SU-DHL-6 (cell line): ENCODE data around the gene PRXL2B.

Experiments used
- H2AFZ ChIP-seq: fragments of 200-600 bp; sonication (generic); 2 replicates; pipeline ENCODE4 v1.6.1; 2014; ENCODE audit warnings: low read depth, mild to moderate bottlenecking, moderate library complexity, mixed read lengths, antibody characterized with exemption, low read length; ENCODE audit not compliant: severe bottlenecking
- H3F3A ChIP-seq: fragments of 200-600 bp; shearing (Covaris generic); 2 replicates; pipeline ENCODE4 v1.6.0; 2016; ENCODE audit warnings: antibody characterized with exemption, mild to moderate bottlenecking; ENCODE audit not compliant: insufficient read depth
- H3K27ac ChIP-seq: fragments of 200-600 bp; sonication (generic); 2 replicates; pipeline ENCODE4 v1.5.1; 2016; ENCODE audit warnings: low read depth, mild to moderate bottlenecking, low read length, moderate library complexity, mixed read lengths
- H3K27me3 ChIP-seq: fragments of 200-600 bp; sonication (generic), shearing (Covaris generic); 2 replicates; pipeline ENCODE4 v1.6.0; 2014; ENCODE audit warnings: mild to moderate bottlenecking, low read length
- H3K36me3 ChIP-seq: fragments of 200-600 bp; sonication (generic); 2 replicates; pipeline ENCODE4 v1.6.1; 2014; ENCODE audit warnings: mild to moderate bottlenecking, low read length, mixed read lengths
- H3K4me2 ChIP-seq: fragments of 300-600, 200-600 bp; shearing (Covaris generic), sonication (generic); 2 replicates; pipeline ENCODE4 v1.6.0; 2014; ENCODE audit warnings: low read length, low read depth, mild to moderate bottlenecking; ENCODE audit not compliant: poor library complexity, severe bottlenecking
- H3K4me3 ChIP-seq: fragments of 200-600 bp; sonication (generic); 2 replicates; pipeline ENCODE4 v1.5.1; 2014; ENCODE audit warnings: antibody characterized with exemption, low read length, mild to moderate bottlenecking, mixed read lengths; ENCODE audit not compliant: insufficient read depth, poor library complexity, severe bottlenecking
- H3K79me2 ChIP-seq: fragments of 200-600 bp; sonication (generic); 2 replicates; pipeline ENCODE4 v1.6.1; 2014; ENCODE audit warnings: mild to moderate bottlenecking, low read length, moderate library complexity; ENCODE audit not compliant: insufficient read depth
- H3K9ac ChIP-seq: fragments of 200-600 bp; sonication (generic); 2 replicates; pipeline ENCODE4 v1.7.0; 2014; ENCODE audit warnings: mild to moderate bottlenecking, low read length
- H3K9me2 ChIP-seq: fragments of 200-600 bp; sonication (generic); replicated peaks from 2 replicates; pipeline ENCODE4 v1.6.1; 2014; ENCODE audit warnings: low read length; ENCODE audit not compliant: insufficient read depth
- H3K9me3 ChIP-seq: fragments of 200-600 bp; sonication (generic); 2 replicates; pipeline ENCODE4 v1.6.1; 2014; ENCODE audit warnings: low read length, mixed read lengths; ENCODE audit not compliant: insufficient read depth
- H4K20me1 ChIP-seq: fragments of 200-600 bp; sonication (generic); 2 replicates; pipeline ENCODE4 v1.6.1; 2014; ENCODE audit warnings: low read depth, mild to moderate bottlenecking, antibody characterized with exemption, low read length, moderate library complexity, mixed read lengths
- EZH2phosphoT487 ChIP-seq: fragments of 200-600 bp; sonication (generic), shearing (Covaris generic); conservative IDR thresholded peaks from 2 replicates; pipeline ENCODE4 v1.6.1; 2018; ENCODE audit warnings: mild to moderate bottlenecking, antibody characterized with exemption, low read length, moderate library complexity, mixed read lengths
- TF ChIP-seq, protein P1 (sequence below): fragments of 200-600 bp; sonication (generic); IDR thresholded peaks from one replicate; pipeline ENCODE4 v1.5.1; 2017; ENCODE audit warnings: antibody characterized with exemption, mild to moderate bottlenecking, low read length, moderate library complexity; ENCODE audit not compliant: insufficient read depth, poor library complexity, severe bottlenecking

PRXL2B gene

DNA sequence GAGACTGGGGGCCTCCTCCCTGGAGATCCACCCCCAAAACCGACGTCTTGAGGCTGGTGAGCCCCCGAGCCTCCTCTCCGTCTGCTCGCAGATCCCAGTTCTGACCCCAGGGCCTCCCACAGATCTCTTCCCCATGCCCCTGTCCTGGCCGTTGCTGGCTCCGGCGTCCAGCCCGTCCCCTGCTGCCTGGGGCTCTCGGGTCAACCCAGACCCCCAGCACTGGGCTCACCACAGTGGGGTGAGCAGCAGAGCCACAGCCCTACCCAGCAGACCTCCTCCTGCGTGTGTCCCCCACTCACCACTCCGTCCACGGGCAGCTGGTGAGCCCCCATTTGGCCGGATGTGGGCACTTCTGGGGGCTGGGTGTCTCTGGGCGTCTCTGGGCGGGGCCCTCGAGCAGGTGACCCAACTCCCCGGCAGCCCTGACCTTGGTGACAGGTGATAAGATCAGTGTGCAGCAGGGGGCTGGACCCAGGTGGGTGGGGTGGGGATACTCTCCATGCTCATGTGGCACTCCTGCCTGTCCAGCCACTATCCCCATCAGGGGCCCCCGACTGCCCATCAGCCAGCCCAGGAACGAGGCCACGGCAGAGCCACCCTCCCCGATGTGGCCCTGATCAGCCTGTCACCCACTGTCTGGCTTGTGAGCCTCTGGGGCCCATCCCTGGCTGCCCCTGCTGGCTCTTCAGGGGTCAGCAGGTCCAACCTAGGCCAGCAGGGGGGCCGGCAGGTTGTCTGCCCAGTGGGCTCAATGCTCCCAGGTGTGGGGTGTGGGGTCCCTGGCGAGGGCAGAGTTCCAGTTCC, 29.7 kb upstream of the PRXL2B start:
- H3K9ac ChIP-seq: peak overlapping the region; percentile 32; the same call in 1 of the 2 replicates
- H3K27ac ChIP-seq: no peak overlapping the region
- no peak overlapping the region for H3K4me3 ChIP-seq

DNA sequence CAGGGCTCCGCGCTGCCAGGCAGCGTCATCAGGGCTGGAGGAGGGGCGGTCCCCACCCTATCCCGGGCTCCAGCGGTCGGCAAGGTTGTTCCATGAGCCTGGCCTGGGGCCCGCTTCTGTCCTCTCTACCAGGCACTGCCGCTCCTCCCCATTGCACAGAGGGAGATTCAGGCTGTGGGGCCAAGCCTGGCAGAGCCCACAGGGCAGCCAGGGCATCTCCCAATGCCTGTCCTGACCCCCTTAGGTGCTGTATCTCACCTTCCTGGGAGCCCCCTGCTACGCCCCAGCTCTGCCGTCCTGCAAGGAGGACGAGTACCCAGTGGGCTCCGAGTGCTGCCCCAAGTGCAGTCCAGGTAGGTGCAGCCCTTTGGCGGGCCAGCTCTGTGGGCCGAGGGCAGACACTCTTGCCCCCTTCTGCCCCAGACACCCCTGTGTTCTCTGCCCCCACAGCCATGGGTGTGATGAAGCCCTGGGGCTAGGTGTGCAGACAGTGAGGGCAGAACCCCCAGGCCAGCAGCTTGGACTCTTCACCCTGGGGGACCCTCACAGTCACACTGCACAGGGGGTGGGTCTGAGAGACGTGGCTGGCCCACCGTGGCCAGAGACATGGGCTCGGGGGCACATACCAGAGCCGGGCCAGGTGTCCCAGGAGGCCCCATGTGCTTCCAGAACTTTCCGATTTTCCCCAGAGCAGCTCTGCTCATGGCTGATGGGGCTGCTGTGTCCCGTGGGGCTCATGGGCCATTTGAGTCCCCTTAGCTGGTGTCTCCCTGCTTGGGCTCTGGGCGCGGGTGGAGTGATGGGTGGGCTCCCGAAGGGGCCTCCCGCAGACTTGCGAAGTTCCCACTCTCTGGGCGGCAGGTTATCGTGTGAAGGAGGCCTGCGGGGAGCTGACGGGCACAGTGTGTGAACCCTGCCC, 28.8 kb upstream of the PRXL2B start:
- H3K9me2 ChIP-seq: no peaks in the 10 kb centered on the region
- H3K9me3 ChIP-seq: no peaks in the 10 kb centered on the region
- H3K79me2 ChIP-seq: no peaks in the 10 kb centered on the region
- no peak overlapping the region for H3K4me3 ChIP-seq
- no peaks in the 10 kb centered on the region for H3K27me3 ChIP-seq
- no peak overlapping the region for H3K4me2 ChIP-seq
- no peak for TF ChIP-seq EZH2phosphoT487
- TF ChIP-seq, protein P1, sequence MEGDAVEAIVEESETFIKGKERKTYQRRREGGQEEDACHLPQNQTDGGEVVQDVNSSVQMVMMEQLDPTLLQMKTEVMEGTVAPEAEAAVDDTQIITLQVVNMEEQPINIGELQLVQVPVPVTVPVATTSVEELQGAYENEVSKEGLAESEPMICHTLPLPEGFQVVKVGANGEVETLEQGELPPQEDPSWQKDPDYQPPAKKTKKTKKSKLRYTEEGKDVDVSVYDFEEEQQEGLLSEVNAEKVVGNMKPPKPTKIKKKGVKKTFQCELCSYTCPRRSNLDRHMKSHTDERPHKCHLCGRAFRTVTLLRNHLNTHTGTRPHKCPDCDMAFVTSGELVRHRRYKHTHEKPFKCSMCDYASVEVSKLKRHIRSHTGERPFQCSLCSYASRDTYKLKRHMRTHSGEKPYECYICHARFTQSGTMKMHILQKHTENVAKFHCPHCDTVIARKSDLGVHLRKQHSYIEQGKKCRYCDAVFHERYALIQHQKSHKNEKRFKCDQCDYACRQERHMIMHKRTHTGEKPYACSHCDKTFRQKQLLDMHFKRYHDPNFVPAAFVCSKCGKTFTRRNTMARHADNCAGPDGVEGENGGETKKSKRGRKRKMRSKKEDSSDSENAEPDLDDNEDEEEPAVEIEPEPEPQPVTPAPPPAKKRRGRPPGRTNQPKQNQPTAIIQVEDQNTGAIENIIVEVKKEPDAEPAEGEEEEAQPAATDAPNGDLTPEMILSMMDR: no peak
- H2AFZ ChIP-seq: no peak overlapping the region
- H3F3A ChIP-seq: no peaks in the 10 kb centered on the region
- H3K36me3 ChIP-seq: no peaks in the 10 kb centered on the region
- no peak overlapping the region for H3K27ac ChIP-seq
- H3K9ac ChIP-seq: no peak overlapping the region
- no peaks in the 10 kb centered on the region for H4K20me1 ChIP-seq

More for the DNA sequence above, 29.7 kb upstream of the PRXL2B start:
- no peaks in the 10 kb centered on the region for H3K36me3 ChIP-seq
- no peaks in the 10 kb centered on the region for H4K20me1 ChIP-seq
- H2AFZ ChIP-seq: no peak overlapping the region
- no peaks in the 10 kb centered on the region for H3K79me2 ChIP-seq
- no peaks in the 10 kb centered on the region for H3K9me2 ChIP-seq
- TF ChIP-seq EZH2phosphoT487: no peak
- TF ChIP-seq, protein P1: no peak
- no peaks in the 10 kb centered on the region for H3F3A ChIP-seq
- H3K27me3 ChIP-seq: no peaks in the 10 kb centered on the region
- no peaks in the 10 kb centered on the region for H3K9me3 ChIP-seq
- H3K4me2 ChIP-seq: peak overlapping the region; percentile 52

DNA sequence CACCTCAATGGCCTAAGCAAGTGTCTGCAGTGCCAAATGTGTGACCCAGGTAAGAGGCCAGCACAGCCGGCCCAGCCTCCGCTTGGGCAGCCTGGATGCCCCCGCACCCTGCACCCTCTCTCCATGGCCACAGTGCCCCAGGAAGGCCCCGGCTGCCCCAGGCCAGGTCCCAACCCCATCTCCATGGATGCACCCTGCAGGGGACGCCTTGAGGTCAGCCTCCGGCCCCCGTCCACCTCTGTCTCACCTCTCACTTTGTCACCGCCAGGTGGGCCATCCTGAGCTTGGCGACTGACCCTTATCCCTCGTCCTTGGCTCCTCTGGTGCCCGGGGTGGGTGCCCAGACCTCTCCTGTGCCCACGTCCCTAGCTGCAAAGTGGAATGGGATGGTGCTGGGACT, 28.2 kb upstream of the PRXL2B start:
- no peaks in the 10 kb centered on the region for H3K79me2 ChIP-seq
- H3K4me3 ChIP-seq: no peak overlapping the region
- H3K27ac ChIP-seq: no peak overlapping the region
- no peaks in the 10 kb centered on the region for H3F3A ChIP-seq
- no peak overlapping the region for H2AFZ ChIP-seq
- H3K9ac ChIP-seq: no peak overlapping the region
- TF ChIP-seq, protein P1: no peak
- no peak for TF ChIP-seq EZH2phosphoT487
- no peaks in the 10 kb centered on the region for H3K9me2 ChIP-seq
- H4K20me1 ChIP-seq: no peaks in the 10 kb centered on the region
- H3K36me3 ChIP-seq: no peaks in the 10 kb centered on the region
- H3K27me3 ChIP-seq: no peaks in the 10 kb centered on the region
- no peak overlapping the region for H3K4me2 ChIP-seq
- H3K9me3 ChIP-seq: no peaks in the 10 kb centered on the region
